BE2C (cell line): ENCODE measurements around the gene AMFR.

ENCODE experiments used
- DNase-seq: peaks from one replicate; pipeline ENCODE4 v3.0.0-alpha.2; 2020
- H3K27me3 ChIP-seq: fragments of 250-450 bp; sonication (Bioruptor Pico); 2 replicates; pipeline ENCODE4 v1.5.1; 2020; ENCODE audit warnings: mild to moderate bottlenecking
- H3K36me3 ChIP-seq: fragments of 250-450 bp; sonication (Bioruptor Pico); 2 replicates; pipeline ENCODE4 v1.5.1; 2020; ENCODE audit warnings: mild to moderate bottlenecking
- H3K4me1 ChIP-seq: fragments of 250-450 bp; sonication (Bioruptor Pico); 2 replicates; pipeline ENCODE4 v1.5.1; 2020
- H3K4me3 ChIP-seq: 2 replicates; pipeline ENCODE4 v1.5.1; 2011; ENCODE audit warnings: low read depth, low read length
- H3K9me3 ChIP-seq: fragments of 250-450 bp; sonication (Bioruptor Pico); 2 replicates; pipeline ENCODE4 v1.5.1; 2020
- TF ChIP-seq, protein P1 (sequence below): IDR thresholded peaks from 2 replicates; pipeline ENCODE4 v1.5.1; 2012; ENCODE audit warnings: mild to moderate bottlenecking, low read depth, low read length

AMFR gene

DNA sequence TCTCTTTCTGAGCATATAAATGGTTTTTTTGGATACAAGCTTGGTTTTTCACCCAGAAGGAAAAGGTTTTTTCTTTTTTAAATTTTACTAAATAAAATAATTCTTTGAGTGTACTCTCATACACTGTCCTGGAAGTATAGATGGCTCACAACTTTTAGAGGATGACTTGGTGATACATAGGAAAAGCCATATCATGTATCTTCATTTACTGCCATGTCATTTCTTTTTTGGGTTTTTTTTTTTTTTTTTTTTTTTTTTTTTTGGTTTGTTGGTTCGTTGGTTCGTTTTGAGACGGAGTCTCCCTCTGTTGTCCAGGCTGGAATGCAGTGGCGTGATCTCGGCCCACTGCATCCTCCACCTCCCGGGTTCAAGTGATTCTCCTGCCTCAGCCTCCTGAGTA is 37.8 kb upstream of the AMFR start:
- TF ChIP-seq, protein P1, sequence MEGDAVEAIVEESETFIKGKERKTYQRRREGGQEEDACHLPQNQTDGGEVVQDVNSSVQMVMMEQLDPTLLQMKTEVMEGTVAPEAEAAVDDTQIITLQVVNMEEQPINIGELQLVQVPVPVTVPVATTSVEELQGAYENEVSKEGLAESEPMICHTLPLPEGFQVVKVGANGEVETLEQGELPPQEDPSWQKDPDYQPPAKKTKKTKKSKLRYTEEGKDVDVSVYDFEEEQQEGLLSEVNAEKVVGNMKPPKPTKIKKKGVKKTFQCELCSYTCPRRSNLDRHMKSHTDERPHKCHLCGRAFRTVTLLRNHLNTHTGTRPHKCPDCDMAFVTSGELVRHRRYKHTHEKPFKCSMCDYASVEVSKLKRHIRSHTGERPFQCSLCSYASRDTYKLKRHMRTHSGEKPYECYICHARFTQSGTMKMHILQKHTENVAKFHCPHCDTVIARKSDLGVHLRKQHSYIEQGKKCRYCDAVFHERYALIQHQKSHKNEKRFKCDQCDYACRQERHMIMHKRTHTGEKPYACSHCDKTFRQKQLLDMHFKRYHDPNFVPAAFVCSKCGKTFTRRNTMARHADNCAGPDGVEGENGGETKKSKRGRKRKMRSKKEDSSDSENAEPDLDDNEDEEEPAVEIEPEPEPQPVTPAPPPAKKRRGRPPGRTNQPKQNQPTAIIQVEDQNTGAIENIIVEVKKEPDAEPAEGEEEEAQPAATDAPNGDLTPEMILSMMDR = no peak

DNA sequence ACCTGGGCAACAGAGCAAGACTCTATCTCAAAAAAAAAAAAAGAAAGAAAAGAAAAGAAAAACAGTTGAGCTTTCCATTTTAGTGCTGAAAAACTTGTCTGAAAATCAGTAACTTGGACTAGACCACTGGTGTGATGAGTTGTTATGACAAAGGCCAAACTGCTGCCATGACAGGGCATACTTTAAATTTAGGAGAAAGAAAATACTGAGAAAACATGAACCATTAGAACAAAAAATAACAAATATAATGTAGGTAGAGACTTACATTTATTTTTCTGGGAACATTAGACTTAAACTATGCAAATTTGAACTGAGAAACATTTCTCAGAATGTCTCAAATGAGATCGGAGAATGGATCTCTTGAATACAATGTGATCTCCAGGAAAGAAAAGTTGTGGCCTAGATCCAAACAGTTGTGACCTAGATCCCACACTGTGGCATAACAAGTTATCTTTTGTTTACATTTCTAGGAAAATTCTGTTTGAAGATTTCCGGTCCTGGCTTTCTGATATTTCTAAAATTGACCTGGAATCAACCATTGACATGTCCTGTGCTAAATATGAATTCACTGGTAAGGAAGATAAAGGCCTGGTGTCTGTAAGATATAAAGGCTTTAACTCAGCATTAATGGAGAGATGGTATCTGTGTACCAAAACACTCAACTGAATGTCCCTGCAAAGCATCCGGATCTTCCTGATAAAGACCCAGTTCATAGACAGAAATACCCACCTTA is 36.9 kb upstream of the AMFR start:
- Histone ChIP-seq H3K4me1 (peaks cover 3% of the 10 kb centered on the region), H3K36me3 (peaks cover 58% of the 10 kb centered on the region), H3K4me3 (no peak overlapping the region), H3K9me3 (no peaks in the 10 kb centered on the region), H3K27me3 (no peaks in the 10 kb centered on the region)
- no peak for DNase-seq
- TF ChIP-seq, protein P1 = no peak

More for the DNA sequence above, 37.8 kb upstream of the AMFR start:
- no peak for DNase-seq
- H3K27me3 ChIP-seq = no peaks in the 10 kb centered on the region
- peaks cover 57% of the 10 kb centered on the region for H3K36me3 ChIP-seq
- peaks cover 3% of the 10 kb centered on the region for H3K4me1 ChIP-seq
- H3K9me3 ChIP-seq = no peaks in the 10 kb centered on the region
- H3K4me3 ChIP-seq = no peak overlapping the region

DNA sequence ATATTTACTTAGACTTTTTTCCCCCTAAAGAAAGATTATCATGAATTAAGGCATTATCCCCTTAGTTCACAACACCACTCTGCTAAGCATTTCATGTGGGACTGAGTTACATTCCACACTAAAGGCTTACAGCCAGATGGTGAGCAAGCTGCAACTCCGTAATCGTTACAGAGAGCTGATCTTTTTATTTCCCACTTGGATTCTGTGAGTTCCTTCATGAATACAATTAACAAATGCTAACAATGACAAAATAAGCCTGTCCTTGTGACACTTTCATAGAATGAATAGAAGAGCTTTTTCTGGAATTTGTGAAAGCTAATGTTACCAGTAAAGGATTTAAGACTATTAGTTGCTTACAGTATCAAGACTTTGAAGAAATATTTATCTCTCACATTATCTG is 34.8 kb upstream of the AMFR start:
- Histone ChIP-seq H3K4me3 (no peak overlapping the region), H3K9me3 (no peaks in the 10 kb centered on the region), H3K36me3 (peaks cover 58% of the 10 kb centered on the region), H3K27me3 (no peaks in the 10 kb centered on the region), H3K4me1 (no peaks in the 10 kb centered on the region; the same call in none of the 2 replicates)
- TF ChIP-seq, protein P1 = no peak
- DNase-seq = no peak

DNA sequence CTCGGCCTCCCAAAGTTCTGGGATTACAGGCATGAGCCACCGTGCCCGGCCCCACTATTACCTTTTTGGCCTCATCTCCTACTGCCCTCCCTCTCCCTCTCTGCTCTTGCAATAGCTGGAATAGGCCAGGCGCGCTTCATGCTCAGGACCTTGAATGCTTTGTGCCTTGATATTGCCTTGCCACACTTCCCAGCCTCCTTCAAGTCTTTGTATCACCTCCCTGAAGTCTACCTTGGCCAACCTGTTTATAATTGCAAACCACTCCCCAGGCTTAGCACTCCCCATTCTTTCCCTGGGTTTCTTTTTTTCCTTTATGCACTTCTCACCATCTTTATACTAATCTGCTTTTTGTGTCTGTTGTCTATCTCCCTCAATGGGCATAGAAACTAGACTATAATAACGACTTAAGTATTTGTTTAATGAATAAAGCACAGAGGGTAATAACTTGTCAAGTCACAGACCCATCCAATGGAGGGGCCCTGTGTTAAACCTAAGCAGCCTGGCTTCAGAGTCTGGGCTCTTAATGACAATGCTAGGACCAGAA is 32.7 kb upstream of the AMFR start:
- H3K4me1 ChIP-seq = no peaks in the 10 kb centered on the region; the same call in 1 of the 2 replicates
- H3K9me3 ChIP-seq = no peaks in the 10 kb centered on the region
- no peak overlapping the region for H3K4me3 ChIP-seq
- H3K27me3 ChIP-seq = no peaks in the 10 kb centered on the region
- no peak for DNase-seq
- peaks cover 71% of the 10 kb centered on the region for H3K36me3 ChIP-seq
- TF ChIP-seq, protein P1 = no peak

DNA sequence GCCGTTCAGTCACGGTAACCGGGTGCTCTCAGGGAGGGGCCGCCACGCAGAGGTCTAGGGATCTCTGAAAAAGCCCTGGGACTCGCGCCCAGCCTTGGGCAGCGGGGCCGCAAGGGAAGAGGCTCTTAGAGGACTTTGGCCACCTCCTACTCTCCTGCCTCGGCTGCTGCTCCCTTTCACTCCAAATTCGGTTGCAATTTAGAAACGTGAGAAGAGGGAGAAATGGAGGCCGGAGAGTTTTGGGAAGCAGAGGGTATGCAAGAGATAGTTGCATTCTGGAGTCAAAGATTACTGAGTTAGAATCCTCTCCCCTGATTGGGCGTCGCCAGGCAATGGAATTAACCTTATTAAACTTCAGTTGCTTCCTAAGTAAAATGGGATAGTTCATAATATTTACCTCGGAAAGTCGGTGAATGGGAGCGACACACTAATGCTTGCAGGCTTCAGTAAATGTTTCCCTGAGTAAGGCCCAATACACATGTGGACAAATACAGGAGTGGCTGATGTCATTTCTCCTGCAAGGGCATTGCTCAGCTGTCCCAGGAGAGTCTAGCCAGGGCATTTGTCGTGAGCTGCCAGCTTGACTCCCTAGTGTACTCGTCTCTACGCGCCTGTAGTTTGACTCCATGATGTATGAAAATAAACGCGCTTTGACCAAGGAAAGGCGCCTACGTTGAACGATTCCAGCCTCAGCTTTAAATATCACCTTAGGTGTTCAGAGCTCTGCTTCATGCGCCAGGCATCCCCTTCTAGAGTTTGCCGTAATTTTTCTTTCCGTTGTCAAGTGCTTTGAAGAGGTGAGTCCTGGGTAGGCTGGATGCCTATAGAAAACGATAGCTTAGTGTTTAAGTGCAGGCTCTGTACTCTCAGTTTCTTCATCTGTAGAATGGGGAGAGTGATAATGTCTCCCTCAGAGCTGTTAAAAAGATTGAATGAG is 26.7 kb upstream of the AMFR start:
- H3K4me1 ChIP-seq = no peaks in the 10 kb centered on the region
- TF ChIP-seq, protein P1 = no peak
- H3K9me3 ChIP-seq = no peaks in the 10 kb centered on the region
- DNase-seq = peak; percentile 65
- peak overlapping the region; percentile 83 for H3K4me3 ChIP-seq
- peaks cover 41% of the 10 kb centered on the region for H3K36me3 ChIP-seq
- H3K27me3 ChIP-seq = no peaks in the 10 kb centered on the region
